GM12878 (cell line): ENCODE measurements around the gene SPATA20.

ENCODE experiments used
- CHD2 ChIP-seq: IDR thresholded peaks from 2 replicates; pipeline ENCODE4 v1.6.1; 2011; ENCODE audit warnings: low read depth, low read length, improper control_type of control experiment, borderline replicate concordance
- ELK1 ChIP-seq: IDR thresholded peaks from 2 replicates; pipeline ENCODE4 v1.6.1; 2012; ENCODE audit warnings: low read depth, low read length, improper control_type of control experiment
- EP300 ChIP-seq, 2 experiments: fragments of 150-350 bp in 1 of 2; IDR thresholded peaks; 2 replicates each; pipeline ENCODE4 v1.6.1; 2011 to 2012; ENCODE audit warnings: low read depth in 2 of 2, low read length in 2 of 2, borderline replicate concordance in 1 of 2, improper control_type of control experiment in 1 of 2, inconsistent platforms in 1 of 2; ENCODE audit not compliant: control insufficient read depth in 1 of 2
- MYC ChIP-seq: IDR thresholded peaks from 2 replicates; pipeline ENCODE4 v1.6.1; 2011; ENCODE audit warnings: mild to moderate bottlenecking, low read length, moderate library complexity, inconsistent platforms; ENCODE audit not compliant: insufficient read depth, insufficient replicate concordance, insufficient read length, severe bottlenecking
- NFYA ChIP-seq: IDR thresholded peaks from 2 replicates; pipeline ENCODE4 v1.6.1; 2011; ENCODE audit warnings: low read depth, mild to moderate bottlenecking, low read length, improper control_type of control experiment, borderline replicate concordance
- PAX5 ChIP-seq: IDR thresholded peaks from 2 replicates; pipeline ENCODE4 v1.6.1; 2011; ENCODE audit warnings: low read depth, low read length, borderline replicate concordance
- POLR2A ChIP-seq: IDR thresholded peaks from 2 replicates; pipeline ENCODE4 v1.6.1; 2011; ENCODE audit warnings: low read depth, mild to moderate bottlenecking, low read length
- RAD51 ChIP-seq: fragments of 450-650 bp; IDR thresholded peaks from 2 replicates; pipeline ENCODE4 v1.6.1; 2016; ENCODE audit warnings: moderate library complexity, mild to moderate bottlenecking, inconsistent platforms
- SIN3A ChIP-seq: IDR thresholded peaks from 2 replicates; pipeline ENCODE4 v1.6.1; 2012; ENCODE audit warnings: low read depth, low read length, improper control_type of control experiment
- SMAD1 ChIP-seq: fragments of 450-650 bp; IDR thresholded peaks from 2 replicates; pipeline ENCODE4 v1.6.1; 2018; ENCODE audit warnings: mild to moderate bottlenecking, low read depth; ENCODE audit not compliant: partially characterized antibody
- ZNF274 ChIP-seq: IDR thresholded peaks from one replicate; pipeline ENCODE4 v1.8.0; 2011; ENCODE audit not compliant: insufficient read length, insufficient read depth
- ZNF384 ChIP-seq: IDR thresholded peaks from 2 replicates; pipeline ENCODE4 v1.6.1; 2012; ENCODE audit warnings: low read depth, mild to moderate bottlenecking, low read length, improper control_type of control experiment, borderline replicate concordance
- TF ChIP-seq, protein P1 (sequence below), 3 experiments: IDR thresholded peaks in 2 of 3; conservative IDR thresholded peaks in 1 of 3; 2 replicates each; pipeline ENCODE4 v1.5.1; 2011; ENCODE audit warnings: low read depth in 3 of 3, low read length in 3 of 3, mild to moderate bottlenecking in 3 of 3, control low read depth in 2 of 3, moderate library complexity in 2 of 3, inconsistent platforms in 1 of 3, mixed read lengths in 1 of 3; ENCODE audit not compliant: control insufficient read depth in 2 of 3, insufficient read depth in 1 of 3; ENCODE audit errors: extremely low read depth in 1 of 3

GRCh38 chr17:50527949-50528474 lies 19.0 kb upstream of the SPATA20 start:
- TF ChIP-seq RAD51 (no peak), SIN3A (no peak), SMAD1 (no peak), PAX5 (no peak), NFYA (no peak), POLR2A (no peak), ZNF384 (no peak), CHD2 (no peak), ELK1 (no peak), ZNF274 (no peak), MYC (no peak), EP300 (IDR thresholded peaks at IDR 0.05; ENCODE audit: borderline replicate concordance in 1 of 2, control insufficient read depth in 1 of 2, low read depth in 2 of 2, low read length in 2 of 2) (no peak)
- TF ChIP-seq, protein P1, sequence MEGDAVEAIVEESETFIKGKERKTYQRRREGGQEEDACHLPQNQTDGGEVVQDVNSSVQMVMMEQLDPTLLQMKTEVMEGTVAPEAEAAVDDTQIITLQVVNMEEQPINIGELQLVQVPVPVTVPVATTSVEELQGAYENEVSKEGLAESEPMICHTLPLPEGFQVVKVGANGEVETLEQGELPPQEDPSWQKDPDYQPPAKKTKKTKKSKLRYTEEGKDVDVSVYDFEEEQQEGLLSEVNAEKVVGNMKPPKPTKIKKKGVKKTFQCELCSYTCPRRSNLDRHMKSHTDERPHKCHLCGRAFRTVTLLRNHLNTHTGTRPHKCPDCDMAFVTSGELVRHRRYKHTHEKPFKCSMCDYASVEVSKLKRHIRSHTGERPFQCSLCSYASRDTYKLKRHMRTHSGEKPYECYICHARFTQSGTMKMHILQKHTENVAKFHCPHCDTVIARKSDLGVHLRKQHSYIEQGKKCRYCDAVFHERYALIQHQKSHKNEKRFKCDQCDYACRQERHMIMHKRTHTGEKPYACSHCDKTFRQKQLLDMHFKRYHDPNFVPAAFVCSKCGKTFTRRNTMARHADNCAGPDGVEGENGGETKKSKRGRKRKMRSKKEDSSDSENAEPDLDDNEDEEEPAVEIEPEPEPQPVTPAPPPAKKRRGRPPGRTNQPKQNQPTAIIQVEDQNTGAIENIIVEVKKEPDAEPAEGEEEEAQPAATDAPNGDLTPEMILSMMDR (IDR thresholded peaks at IDR 0.05 in 2 of 3, conservative IDR thresholded peaks at IDR 0.05 in 1 of 3; ENCODE audit: control insufficient read depth in 2 of 3, extremely low read depth in 1 of 3, insufficient read depth in 1 of 3, low read depth in 3 of 3, low read length in 3 of 3): no peak
